Endometrium (tissue), 2 donors: ENCODE measurements around the gene KHK.
"Not testable (repeated sequence)": the region's sequence is repeated elsewhere in the genome, so short reads cannot be mapped to it uniquely, and the experiment has no call there.

ENCODE experiments used
- FAIRE-seq: peaks from 2 replicates; lab custom pipeline; 2012; peaks lifted over from hg19 to GRCh38; lab: Jason Lieb, UNC
- donor health status: control.
- donor health status: control.

KHK gene

GRCh38 chr2:27060323-27060722 is 26.2 kb upstream of the KHK start:
- no peak for FAIRE-seq

DNA sequence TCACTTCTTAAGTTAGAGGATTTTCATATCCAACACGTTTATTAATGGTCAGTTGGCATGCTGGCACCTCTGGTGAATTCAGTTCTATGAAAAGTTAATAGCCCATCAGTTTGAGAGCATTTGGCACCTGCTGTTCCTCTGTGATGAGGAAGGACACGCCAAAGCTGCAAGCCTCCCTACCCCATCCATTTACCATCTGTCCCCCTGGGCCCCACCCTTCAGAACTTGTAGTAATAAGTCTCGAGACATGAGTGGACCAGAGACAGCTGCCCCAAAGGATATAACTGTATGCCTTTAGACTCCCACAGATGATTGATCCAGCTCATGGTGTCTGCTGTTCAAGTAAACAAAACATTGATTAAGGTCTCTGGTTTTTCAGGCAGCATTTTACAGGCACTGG is 21.4 kb upstream of the KHK start:
- no peak for FAIRE-seq

- FAIRE-seq: no peak
Observed at GRCh38 chr2:27067385-27067784, 19.2 kb upstream of the KHK start.

GRCh38 chr2:27069436-27069835 is 17.1 kb upstream of the KHK start:
- no peak for FAIRE-seq

DNA sequence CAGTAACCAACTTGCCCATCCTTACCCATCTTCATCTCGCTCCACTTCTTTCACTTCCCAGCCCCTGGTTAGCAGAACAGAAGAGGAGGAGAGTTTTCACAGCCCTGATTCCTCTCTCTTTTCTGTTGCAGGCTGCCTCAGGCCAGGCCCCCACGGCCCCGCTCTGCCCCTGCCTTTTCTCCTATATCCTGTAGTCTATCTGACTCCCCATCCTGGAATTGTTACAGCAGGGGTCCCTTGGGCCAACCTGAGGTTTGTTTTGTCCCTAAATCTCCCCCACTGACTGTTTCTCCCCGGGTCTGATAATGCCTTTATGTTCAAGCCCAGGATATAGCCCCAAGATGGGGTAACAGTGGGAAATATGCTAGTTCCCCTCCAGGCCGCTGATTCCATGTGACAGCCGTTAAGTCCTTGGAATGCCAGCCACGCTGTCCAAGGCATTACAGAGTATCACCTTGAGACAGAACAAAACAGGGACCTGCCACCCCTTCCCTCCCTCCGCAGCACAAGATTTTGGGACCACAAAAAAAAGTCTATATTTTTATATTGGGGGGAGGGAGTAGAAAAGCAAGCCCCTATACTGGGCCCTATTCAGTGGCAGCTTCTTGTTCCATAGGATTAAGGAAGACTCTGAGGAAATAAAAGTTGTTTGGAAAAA is 16.5 kb upstream of the KHK start:
- no peak for FAIRE-seq

DNA sequence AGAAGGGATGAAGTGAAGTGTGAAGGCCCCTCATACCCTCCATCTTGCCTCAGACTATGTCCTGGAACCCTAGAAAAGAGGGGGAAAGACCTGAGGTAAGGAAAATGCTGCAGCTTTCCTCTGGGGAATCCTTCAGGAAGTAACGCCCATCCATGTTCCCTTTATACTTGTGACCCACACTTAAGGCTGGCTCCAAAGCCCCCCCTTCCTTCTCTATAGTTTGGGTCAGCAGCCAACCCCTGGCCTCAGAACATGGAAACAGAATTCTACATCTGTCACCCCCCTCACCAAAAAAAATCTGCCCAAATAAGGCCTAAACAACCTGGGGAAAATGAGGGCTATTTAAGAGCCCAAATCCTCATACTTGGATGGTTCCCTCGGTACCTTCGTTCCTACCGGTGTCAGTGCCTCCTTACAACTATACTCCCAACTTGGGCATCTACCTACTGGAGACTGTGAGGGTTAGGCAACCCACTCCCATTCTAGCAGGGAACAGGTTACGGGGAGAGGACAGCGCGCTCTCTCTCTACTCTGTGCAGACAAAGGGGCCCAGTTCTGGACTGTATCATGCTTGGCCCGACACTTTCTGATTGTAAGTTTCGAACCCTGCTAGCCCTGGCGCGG is 15.8 kb upstream of the KHK start:
- no peak for FAIRE-seq

GRCh38 chr2:27071277-27071989 is 15.1 kb upstream of the KHK start, which contains the start of gene OST4:
Gene OST4 (minus strand): TSS chr2:27071654.
- no peak for FAIRE-seq

- no peak for FAIRE-seq
Observed at GRCh38 chr2:27071990-27072830, 14.4 kb upstream of the KHK start.

DNA sequence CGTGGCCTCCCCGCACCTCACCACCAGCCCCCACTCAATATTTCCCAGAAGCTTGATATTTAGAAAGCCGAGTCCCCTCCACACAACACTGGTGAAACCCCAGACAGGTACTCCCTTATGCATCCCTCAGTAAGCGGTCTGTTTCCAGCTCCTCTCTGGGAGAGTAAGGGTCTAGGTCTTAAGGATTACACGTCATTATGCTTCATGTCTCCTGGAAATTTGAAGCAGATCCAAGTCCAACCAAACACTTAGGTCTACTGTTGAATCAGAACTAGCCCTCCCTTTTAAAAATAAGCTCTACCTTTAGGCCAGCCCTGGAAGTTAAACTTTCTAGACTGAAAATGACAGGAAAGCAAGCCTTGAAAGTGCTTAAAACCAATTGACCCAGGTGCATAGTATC is 13.7 kb upstream of the KHK start:
- FAIRE-seq: no peak

GRCh38 chr2:27073782-27074181 is 12.8 kb upstream of the KHK start:
- no peak for FAIRE-seq

DNA sequence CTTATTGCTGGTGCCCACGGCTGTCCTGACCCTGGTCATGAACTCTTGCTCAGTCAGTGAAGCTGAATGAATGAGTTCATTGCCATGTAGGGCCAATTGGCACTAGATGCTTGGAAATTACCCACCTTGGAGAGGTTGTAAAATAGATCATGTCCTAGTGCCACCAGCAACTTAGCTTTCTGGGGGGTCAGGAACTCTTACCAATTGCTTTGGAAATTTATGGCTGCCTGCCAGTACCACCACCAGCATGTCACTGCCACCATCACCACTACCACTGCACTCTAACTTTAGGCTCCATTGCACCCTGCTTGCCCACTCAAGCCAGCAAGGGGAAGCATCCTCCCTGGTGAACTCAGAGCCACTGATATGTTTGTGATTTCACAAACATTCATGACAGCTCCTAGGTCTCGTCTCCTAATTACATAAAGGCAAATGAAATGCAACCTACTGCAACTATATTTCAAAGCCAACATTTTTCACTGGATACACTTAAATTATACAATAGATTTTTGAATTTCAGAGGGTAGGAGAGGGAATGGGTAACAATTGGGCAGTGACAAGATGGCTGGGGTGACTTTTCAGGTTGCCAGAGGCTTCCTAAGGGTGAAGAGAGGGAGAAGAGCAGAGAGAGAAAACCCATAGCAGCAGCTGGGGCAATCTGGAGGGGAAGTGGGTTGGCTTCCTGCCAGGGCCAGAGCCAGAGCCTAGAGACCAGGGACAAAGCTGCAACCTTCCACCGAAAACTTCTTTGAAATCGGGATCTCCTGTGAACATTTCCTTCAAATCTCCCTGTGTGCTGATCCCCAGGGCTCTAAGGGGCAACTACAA is 11.6 kb upstream of the KHK start:
- FAIRE-seq: no peak

- FAIRE-seq: not testable (repeated sequence)
Observed at GRCh38 chr2:27075566-27075871, 11.1 kb upstream of the KHK start.

DNA sequence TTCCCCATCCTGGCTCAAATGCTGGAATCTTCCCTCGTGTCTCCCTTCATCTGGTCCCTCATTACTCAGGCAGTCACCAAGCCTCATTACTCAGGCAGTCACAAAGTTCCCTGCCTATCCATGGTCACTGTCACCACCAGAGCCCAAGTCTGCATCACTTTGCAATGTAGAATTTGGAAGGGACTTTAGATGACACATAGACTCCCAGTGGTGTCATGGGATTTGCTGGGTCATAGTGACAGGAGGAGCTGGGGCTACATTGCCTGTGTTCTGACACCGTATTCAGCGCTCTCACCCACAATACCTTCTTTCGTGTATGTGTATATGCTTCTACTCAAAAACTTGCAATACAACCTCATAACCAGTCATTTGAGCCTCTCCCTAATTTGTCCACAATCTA is 10.2 kb upstream of the KHK start:
- no peak for FAIRE-seq

DNA sequence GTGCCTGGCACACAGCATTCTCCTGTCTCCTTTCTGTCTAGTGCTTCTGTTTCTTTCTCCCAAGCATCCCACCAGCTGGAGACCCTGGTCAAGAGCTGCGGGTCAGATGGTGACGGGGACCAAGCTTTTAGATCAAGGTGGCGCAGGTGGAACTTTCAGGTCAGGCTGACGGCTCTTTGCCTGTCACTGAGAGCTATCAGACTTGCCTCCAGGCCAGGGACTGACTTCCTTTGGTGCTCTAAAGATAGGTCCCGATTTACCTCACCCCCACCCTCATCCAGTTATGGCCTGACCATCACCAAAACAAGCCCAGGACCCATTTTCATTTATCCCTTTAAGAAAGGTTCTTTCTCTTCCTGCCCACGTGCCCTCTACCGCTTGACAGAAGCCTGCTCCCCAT is 9.3 kb upstream of the KHK start:
- no peak for FAIRE-seq

DNA sequence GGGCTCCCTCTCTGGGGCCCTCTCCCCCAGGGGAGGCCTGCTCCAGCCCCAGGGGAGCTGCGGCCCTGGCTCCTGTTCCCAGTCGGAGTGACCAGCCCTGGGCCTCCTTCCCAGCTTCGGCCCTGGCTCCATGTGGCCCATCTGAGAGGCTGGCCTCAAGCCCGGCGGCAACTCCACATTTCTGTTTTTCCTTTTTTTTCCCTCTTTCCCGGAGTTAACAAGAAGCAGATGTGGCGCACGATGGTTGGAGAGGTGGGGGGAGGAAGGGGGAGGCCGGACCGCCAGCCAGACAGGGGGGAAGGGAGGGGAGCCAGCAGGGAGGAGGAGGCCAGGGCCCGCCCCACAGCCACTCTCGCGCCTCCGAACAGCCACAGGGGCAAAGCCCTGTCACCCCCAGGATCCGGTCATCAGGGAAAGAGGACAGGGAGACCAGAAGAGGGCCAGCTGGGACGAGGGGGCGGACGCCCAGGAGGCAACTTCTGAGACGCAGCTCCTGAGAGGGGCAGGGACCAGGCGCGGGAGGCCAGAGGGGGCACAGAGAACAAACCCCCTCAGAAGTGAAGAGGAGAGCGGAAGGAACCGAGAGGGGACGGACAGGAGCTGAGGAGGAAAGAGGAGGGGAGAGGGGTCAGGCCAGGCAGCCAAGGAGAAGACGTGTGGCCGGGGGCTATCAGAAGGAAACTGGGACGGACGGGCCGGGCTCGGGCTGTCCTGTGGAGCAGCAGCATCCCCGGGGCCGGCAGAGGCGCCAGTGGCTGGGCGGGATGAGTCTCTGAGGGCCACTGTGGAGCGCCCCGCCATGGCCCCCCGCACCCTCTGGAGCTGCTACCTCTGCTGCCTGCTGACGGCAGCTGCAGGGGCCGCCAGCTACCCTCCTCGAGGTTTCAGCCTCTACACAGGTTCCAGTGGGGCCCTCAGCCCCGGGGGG is 8.0 kb upstream of the KHK start, which contains the start of gene EMILIN1:
TSS of gene EMILIN1 (plus strand) at position 349 of the 928 bp plus-strand sequence. CDS start at position 800, 451 bp downstream.
- no peak for FAIRE-seq

DNA sequence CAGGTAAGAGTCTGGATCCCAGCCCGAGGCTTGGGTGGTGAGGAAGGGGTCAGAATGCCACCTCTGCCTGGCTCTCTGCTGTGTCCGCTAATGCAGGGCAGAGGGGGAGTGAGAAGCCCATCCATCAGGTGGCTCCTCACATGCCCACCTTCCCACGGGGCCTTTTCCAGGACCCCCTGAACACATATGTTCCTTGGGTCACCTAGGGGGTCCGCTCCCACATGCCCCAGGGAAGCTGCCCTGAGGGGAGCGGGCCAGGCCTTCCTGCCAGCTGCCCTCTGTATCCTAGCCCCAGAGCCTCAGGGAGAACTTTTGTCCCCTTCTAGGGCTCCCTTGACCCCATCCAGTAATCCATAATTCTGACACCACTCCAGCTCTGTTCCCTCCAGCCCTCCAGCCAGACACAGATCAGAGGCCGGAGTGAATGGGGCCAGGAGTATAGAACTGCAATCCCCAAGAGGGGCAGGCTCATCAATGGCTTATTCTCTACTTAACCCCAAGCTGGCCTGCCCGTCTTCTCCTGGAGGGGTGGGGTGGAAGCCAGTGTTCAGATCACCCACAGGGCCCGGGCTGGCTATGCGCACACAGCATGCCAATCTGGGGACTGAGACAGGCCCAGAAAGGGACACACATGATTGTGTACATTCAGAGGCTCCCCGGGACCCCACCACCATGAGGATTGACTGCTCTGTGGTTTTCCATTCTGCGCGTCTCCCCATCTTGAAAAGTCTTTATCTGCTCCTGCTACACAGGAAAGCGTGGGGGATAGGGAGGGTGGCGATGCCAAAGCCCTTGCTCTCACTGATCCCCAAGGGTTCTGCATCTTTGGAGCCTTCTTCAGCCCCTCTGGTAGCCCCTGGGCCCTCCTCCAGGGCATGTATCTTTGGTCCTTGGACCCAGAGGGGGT is 7.1 kb upstream of the KHK start:
- FAIRE-seq: no peak

DNA sequence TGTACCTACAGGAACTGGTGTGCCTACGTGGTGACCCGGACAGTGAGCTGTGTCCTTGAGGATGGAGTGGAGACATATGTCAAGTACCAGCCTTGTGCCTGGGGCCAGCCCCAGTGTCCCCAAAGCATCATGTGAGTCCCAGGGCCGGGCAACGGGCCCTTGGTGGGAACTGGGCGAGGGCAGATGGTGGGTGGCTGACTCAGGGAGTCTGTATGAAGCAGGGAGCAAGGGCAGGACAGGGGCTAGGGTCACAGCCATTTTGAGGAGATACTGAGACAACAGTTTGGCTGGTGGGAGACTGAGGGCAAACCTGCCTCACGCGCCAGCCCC is 6.5 kb upstream of the KHK start:
- no peak for FAIRE-seq

- FAIRE-seq: no peak
Observed at GRCh38 chr2:27080603-27080936, 6.0 kb upstream of the KHK start.

DNA sequence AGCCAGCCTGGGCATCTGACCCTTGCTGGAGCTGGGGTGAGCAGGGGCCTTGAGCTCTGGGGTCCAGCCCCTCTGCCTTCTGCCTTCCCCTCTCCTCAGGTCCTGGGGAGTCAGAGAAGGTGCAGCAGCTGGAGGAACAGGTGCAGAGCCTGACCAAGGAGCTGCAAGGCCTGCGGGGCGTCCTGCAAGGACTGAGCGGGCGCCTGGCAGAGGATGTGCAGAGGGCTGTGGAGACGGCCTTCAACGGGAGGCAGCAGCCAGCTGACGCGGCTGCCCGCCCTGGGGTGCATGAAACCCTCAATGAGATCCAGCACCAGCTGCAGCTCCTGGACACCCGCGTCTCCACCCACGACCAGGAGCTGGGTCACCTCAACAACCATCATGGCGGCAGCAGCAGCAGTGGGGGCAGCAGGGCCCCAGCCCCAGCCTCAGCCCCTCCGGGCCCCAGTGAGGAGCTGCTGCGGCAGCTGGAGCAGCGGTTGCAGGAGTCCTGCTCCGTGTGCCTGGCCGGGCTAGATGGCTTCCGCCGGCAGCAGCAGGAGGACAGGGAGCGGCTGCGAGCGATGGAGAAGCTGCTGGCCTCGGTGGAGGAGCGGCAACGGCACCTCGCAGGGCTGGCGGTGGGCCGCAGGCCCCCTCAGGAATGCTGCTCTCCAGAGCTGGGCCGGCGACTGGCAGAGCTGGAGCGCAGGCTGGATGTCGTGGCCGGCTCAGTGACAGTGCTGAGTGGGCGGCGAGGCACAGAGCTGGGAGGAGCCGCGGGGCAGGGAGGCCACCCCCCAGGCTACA is 4.4 kb upstream of the KHK start:
- FAIRE-seq: no peak
